Jurkat, Clone E6-1 (cell line): ENCODE data around the gene HMG20B. TPM values are rescaled to one million over a fixed set of nuclear protein-coding genes. Genes with fewer than 3 reads are reported as not detected.
"Not testable (repeated sequence)": the region's sequence is repeated elsewhere in the genome, so short reads cannot be mapped to it uniquely, and the experiment has no call there.

Experiments used
- DNase-seq: peaks from one replicate; pipeline ENCODE4 v3.0.0-alpha.2; 2011; ENCODE audit warnings: low read depth, low spot score
- H3K4me3 ChIP-seq: 2 replicates; pipeline ENCODE4 v1.5.1; 2011; ENCODE audit warnings: mild to moderate bottlenecking, low read length, control low read depth, moderate library complexity
- polyA plus RNA-seq: library from polyadenylated mRNA; unstranded; fragments of >200 nt; gene quantifications from one replicate; pipeline ENCODE4 v1.2.1, GENCODE V29; 2012; ENCODE audit warnings: missing spikeins; ENCODE audit not compliant: insufficient read length, insufficient read depth

The HMG20B gene
- polyA plus RNA-seq = 104 TPM

DNA sequence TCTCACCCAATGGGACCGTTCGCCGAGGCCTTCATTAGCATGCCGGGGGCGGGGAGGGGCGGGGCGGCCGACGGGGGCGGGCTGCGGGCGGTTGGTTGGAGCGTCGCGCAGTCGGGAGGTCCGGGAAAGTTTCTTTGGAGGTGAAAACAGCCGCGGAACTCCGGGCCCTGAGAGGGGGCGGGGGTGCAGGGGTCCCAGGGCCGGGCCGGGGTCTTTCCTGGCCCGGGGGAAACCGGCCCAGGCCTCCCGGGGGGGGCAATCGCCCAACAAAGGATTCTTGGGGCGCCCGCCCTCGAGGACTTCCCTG lies at the start of gene HMG20B:
HMG20B (plus strand) TSS at position 90 of the 307 bp plus-strand sequence. CDS start 366 bp downstream, outside the sequence.
- peak within 1 kb of the TSS; percentile 86 for H3K4me3 ChIP-seq
- no peak for DNase-seq

DNA sequence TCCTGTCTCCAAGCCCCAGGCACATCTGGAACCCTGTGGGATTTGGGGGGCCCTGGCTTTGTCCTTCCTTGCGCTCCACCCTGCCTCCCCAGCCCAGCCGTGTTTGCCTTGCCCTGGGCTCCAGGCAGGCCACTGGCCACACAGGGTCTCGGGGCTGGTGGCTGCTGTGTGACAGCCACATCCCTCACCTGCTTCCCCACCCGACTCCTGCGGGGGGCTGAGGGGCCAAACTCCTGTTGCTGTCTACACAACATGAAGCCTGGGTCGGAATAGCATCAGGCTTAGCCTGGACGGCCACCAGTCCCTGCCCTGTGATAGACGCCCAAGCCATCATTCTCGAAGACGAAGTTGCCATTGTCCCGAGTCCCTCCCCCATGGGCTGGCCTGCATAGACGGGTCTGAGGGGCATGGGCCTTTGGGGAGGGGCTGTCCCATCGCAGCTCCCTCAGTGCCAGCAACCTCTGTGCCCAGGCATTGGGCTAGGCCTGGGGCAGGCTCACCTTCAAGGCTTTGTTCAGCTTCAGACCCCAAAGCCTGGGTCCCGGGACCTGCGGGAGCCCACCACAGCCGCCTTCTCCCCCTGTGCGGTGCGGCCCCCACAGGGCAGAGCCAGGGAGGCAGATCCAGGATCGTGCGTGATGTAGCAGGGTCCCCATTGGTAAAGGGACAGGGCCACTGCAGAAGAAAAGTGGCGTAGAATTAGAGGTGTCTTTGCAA lies 49.2 kb upstream of the HMG20B start:
- H3K4me3 ChIP-seq = no peak overlapping the region
- no peak for DNase-seq

DNA sequence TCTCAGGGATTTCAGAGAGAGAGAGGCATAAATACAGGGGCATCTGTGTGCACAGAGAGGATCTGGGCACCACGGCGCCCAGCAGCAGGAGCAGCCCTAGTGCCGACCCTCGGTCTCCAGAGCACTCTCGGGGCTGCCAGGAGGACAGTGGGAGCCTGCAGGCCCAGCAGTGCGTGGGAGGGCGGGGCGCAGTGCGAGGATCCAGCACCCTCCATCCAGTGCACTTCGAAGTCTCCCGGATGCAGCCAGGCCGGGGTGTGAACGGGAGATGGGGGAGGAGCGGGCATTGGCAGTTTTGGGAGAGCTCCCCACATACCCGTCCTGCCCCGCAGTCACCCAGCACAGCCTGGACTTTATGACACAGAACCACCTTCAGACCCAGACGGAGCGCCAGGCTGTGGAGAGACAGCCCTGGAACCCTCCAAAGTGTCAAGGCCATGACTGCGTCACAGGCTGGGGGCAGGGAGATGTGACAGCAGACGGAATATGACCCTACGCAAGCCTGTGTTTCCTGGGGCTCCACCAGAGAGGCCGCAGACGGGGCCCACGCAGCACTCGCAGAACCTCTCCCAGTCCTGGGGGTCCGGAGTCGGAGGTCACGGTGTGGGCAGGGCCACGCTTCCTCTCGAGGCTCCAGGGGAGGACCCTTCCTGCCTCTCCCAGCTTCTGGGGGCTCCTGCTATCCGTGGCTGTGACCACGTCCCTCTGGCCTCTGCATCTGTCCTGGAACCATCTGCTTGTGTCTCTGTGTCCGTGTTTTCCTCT lies 48.5 kb upstream of the HMG20B start:
- no peak for DNase-seq
- no peak overlapping the region for H3K4me3 ChIP-seq

DNA sequence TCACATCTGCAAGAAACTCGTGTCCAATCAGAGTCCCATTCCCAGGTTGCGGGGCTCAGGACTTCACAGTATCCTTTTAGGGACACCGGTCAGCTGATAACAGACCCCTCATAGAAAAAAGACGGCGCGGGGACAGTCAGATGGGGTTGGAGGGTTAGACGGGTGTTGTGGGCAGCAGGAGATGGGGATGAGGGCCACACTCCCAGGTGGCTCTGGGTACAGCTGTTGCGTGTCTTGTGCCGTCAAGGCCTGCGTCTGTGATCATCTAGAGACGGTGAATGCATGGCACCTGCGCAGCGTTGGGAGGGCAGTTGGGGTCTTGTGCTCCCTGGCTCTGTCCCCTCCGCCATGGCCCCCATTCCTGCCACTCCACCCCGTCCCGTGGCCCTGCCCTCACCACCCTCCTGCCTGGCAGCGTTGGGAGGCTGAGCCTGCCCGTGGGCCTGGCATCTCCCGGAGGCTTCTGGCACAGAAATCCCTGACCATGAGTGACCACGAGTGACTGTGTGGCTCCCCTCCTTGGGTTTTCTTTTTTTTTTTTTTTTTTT lies 47.8 kb upstream of the HMG20B start:
- H3K4me3 ChIP-seq = no peak overlapping the region
- no peak for DNase-seq

DNA sequence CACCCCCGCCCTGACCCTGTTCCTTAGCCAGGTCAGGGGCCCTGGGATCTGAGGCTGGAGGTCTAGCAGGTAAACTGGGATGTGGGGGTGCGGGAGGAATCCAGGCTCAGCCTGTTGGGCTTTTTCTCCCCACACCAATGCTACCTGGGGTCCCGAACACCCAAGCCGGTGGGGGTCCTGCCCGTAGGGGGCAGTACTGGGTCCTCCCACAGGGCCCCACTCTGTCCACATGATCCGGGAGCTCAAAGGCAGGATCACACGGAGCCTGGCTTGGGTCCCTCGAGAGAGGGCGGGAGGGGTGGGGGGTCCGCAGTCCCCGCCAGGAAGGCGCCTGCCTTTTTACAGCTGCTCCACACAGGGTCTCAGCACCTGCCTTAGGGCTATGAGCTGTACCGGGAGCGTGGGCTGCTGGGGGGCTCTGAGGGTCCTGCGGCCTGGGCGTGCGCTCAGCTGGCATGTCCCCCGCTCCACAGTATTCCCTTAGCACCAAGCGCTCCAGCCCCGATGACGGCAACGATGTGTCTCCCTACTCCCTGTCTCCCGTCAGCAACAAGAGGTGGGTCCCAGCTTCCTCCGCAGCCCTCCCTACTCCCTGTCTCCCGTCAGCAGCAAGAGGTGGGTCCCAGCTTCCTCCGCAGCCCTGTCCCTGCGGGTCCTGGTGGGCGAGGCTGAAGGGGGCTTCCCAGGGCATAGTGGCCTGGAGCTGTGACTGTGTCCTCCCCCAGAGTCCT lies 46.1 kb upstream of the HMG20B start:
- H3K4me3 ChIP-seq = no peak overlapping the region
- DNase-seq = no peak

DNA sequence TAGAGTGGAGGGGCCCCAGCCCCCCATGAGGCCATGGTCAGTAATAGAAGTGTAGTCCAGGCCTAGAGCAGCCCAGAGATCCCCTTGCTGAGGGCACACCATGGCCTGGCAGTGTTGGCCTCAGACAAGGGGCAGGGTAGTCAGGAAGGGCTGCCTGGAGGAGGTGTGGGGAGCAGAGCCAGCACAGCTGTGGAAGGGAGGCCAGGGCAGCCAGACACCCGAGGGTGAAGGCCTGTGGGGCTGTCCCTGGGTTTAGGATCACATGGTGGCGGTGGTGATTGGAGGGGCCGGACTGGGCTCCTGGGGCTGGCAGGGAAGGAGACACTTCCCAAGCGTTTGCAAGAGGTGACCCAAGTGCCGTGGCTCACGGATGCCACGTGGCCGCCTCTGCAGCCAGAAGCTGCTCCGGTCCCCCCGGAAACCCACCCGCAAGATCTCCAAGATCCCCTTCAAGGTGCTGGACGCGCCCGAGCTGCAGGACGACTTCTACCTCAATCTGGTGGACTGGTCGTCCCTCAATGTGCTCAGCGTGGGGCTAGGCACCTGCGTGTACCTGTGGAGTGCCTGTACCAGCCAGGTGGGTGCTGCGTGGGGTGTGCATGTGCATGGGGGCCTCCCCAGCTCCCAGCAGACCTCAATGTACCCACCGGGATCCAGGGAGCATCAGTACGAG lies 45.4 kb upstream of the HMG20B start:
- no peak for DNase-seq
- H3K4me3 ChIP-seq = no peak overlapping the region

DNA sequence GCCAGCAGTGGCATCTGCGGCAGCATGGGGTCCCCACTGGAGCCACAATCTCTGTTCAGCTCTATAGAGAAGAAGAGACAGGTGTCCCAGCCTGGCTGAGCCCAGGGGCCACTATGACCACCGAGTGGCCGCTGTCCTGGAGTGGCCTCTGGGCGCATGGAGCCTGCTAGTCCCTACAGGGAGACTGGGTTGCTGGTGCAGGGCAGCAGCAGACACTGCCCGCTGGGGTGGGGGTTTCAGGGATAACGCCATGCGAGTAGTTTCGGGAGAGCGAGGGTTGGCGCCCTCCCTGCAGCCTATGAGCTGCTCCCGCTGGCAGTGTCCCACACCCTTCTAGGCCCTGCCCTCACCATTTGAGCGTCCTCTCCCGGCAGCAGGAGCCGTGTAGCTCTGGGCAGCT lies 44.7 kb upstream of the HMG20B start:
- DNase-seq = no peak
- H3K4me3 ChIP-seq = no peak overlapping the region

DNA sequence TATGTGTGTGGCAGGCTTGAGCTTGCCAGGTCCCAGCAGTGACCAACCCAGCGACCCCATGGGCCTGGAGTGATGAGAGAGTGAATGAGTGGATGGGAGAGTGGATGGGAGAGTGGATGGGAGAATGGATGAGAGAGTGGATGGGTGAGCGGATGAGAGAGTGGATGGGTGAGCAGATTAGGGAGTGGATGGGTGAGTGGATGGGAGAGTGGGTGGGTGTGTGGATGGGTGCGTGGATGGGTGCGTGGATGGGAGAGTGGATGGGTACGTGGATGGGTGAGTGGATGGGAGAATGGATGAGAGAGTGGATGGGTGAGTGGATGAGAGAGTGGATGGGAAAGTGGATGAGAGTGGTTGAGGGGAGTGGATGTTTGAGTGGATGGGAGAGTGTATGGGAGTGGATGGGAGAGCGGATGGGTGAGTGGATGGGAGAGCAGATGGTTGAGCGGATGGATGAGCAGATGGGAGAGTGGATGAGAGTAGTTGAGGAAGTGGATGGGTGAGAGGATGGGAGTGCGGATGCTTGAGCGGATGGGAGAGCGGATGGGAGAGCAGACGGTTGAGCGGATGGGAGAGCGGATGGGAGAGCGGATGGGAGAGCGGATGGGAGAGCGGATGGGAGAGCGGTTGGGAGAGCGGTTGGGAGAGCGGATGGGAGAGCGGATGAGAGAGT lies 44.1 kb upstream of the HMG20B start:
- DNase-seq = no peak

DNA sequence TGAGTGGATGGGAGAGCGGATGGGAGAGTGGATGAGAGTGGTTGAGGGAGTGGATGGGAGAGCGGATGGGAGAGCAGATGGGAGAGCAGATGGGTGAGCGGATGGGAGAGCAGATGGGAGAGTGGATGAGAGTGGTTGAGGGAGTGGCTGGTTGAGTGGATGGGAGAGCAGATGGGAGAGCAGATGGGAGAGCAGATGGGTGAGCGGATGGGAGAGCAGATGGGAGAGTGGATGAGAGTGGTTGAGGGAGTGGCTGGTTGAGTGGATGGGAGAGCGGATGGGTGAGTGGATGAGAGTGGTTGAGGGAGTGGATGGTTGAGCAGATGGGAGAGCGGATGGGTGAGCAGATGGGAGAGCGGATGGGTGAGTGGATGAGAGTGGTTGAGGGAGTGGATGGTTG lies 43.4 kb upstream of the HMG20B start:
- not testable (repeated sequence) for H3K4me3 ChIP-seq, DNase-seq

More for the DNA sequence above, 44.1 kb upstream of the HMG20B start:
- no peak overlapping the region for H3K4me3 ChIP-seq

DNA sequence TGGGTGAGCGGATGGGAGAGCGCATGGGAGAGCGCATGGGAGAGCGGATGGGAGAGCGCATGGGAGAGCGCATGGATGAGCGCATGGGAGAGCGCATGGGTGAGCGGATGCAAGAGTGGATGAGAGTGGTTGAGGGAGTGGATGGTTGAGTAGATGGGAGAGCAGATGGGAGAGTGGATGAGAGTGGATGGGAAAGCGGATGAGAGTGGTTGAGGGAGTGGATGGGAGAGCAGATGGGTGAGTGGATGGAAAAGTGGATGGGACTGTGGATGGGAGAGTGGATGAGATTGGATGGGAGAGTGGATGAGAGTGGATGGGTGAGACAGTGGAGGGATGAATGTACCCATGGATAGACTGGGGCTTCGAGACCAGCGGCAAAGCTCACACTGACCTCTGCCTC lies 42.4 kb upstream of the HMG20B start:
- H3K4me3 ChIP-seq = no peak overlapping the region
- no peak for DNase-seq

DNA sequence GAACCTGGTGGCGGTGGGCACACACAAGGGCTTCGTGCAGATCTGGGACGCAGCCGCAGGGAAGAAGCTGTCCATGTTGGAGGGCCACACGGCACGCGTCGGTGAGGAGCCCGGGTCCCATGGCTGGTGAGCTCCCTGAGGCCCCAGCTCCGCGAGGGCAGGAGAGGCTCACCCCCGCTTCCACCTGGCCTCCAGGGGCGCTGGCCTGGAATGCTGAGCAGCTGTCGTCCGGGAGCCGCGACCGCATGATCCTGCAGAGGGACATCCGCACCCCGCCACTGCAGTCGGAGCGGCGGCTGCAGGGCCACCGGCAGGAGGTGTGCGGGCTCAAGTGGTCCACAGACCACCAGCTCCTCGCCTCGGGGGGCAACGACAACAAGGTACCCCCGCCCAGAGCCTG lies 41.0 kb upstream of the HMG20B start:
- no peak for DNase-seq
- no peak overlapping the region for H3K4me3 ChIP-seq

DNA sequence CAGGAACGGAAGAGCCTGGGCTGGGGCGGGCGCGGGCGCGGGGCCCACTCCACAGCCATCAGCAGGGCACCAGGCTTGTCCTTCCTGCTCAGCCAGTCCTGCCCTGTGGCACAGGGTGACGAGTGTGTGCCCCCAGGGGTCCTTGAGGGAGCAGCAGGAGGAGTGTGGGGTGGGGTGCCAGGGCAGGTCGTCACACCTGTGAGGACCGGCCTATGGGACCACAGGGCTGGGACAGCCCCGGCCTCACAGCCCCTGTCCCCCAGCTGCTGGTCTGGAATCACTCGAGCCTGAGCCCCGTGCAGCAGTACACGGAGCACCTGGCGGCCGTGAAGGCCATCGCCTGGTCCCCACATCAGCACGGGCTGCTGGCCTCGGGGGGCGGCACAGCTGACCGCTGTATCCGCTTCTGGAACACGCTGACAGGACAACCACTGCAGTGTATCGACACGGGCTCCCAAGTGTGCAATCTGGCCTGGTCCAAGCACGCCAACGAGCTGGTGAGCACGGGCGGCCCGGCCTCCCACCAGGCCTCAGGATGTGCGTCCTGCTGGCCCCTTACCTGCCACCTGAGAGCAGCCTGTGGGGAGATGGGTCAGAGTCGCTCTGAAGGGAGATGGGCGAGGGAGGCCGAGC lies 40.5 kb upstream of the HMG20B start:
- DNase-seq = no peak
- no peak overlapping the region for H3K4me3 ChIP-seq

DNA sequence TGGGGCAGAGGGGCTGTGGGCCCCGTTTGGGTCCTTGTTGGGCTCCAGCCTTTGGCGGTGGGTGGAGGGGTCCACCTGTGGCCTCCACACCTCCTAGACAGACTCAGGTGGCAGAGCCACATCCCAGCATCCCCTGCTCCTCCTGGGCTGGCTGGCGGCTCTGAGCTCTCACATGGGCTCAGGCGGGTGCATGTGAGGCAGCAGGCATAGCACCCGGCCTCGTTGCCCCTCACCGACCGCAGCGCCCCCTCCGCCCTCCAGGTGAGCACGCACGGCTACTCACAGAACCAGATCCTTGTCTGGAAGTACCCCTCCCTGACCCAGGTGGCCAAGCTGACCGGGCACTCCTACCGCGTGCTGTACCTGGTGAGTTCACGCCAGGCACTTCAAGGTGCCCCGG lies 39.7 kb upstream of the HMG20B start:
- H3K4me3 ChIP-seq = no peak overlapping the region
- DNase-seq = no peak

DNA sequence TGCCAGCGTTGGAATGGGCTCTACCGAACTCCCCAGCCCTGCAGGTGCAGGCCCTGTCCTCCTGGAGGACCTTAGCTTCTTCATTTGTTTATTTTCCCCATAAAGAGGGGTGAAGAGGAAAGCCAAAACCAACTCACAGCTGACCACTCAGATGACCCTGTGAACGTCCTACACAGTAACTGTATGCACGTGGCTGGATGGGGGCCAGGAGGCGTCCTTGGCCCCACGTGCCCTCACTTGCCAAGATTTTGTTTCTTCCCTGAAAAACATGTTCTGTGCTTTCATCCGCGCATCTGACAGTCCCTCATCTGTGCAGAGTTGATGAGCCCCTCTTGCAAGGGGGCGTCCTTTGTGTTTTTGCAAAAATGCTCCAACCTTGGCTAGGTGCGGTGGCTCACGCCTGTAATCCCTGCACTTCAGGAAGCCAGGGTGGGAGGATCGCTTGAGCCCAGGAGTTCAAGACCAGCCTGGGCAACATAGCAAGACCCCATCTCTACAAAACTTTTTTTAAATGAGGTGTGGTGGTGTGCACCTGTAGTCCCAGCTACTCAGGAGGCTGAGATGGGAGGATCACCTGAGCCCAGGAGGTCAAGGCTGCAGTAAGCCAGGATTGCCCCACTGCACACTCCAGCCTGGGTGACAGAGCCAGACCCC lies 39.1 kb upstream of the HMG20B start:
- H3K4me3 ChIP-seq = no peak overlapping the region
- no peak for DNase-seq

DNA sequence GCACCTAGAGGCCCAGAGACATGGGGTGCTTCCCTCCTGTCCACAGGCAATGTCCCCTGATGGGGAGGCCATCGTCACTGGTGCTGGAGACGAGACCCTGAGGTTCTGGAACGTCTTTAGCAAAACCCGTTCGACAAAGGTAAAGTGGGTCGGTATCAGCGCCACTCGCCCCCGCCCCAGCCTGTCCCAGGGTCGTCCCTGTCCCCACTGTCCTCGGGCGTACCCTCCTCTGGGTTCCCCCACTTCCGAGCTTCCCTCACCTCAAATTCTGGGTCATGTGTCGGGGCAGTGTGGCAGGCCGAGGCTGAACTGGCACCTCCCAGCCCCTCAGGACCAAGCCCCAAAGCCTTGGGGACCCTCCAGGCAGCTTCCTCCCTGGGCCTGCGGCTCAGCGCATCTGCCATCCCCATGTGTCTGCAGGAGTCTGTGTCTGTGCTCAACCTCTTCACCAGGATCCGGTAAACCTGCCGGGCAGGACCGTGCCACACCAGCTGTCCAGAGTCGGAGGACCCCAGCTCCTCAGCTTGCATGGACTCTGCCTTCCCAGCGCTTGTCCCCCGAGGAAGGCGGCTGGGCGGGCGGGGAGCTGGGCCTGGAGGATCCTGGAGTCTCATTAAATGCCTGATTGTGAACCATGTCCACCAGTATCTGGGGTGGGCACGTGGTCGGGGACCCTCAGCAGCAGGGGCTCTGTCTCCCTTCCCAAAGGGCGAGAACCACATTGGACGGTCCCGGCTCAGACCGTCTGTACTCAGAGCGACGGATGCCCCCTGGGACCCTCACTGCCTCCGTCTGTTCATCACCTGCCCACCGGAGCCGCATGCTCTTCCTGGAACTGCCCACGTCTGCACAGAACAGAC lies 38.1 kb upstream of the HMG20B start:
- DNase-seq = no peak

DNA sequence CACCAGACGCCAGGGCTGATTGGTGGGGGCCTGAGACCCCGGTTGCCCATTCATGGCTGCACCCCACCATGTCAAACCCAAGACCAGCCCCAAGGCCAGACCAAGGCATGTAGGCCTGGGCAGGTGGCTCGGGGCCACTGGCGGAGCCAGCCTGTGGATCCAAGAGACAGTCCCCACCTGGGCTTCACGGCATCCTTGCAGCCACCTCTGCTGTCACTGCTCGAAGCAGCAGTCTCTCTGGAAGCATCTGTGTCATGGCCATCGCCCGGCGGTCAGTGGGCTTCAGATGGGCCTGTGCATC lies 37.6 kb upstream of the HMG20B start:
- DNase-seq = no peak
- no peak overlapping the region for H3K4me3 ChIP-seq

More for the DNA sequence above, 38.1 kb upstream of the HMG20B start:
- H3K4me3 ChIP-seq = no peak overlapping the region

DNA sequence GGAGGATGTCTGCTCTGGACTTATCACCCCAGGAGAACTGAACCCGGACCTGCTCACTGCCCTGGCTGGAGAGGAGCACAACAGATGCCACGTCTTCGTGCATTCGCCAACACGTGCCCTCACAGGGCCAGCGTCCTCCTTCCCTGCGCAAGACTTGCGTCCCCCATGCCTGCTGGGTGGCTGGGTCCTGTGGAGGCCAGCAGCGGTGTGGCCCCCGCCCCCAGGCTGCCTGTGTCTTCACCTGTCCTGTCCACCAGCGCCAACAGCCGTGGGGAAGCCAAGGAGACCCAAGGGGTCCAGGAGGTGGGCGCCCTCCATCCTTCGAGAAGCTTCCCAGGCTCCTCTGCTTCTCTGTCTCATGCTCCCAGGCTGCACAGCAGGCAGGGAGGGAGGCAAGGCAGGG lies 37.2 kb upstream of the HMG20B start:
- H3K4me3 ChIP-seq = no peak overlapping the region
- DNase-seq = no peak
